Testis (tissue), 2 donors: ENCODE data around the gene SVIP.

Experiments used
- CTCF ChIP-seq, 3 experiments: fragments of 450-650 bp in 2 of 3; fragments of 200-600 bp in 1 of 3; sonication (generic) in 1 of 3; IDR thresholded peaks; one replicate each; pipeline ENCODE4 v1.5.1; 2016 to 2019; ENCODE audit warnings: antibody characterized with exemption in 3 of 3, mild to moderate bottlenecking in 2 of 3, moderate library complexity in 1 of 3
- POLR2A ChIP-seq: fragments of 450-650 bp; IDR thresholded peaks from one replicate; pipeline ENCODE4 v1.6.1; 2017; ENCODE audit warnings: antibody characterized with exemption, mild to moderate bottlenecking, moderate library complexity

GRCh38 chr11:22860241-22860640 lies 30.6 kb upstream of the SVIP start, which contains the start of gene CCDC179:
- TF ChIP-seq CTCF (IDR thresholded peaks at IDR 0.05), result no peak
- no peak for TF ChIP-seq POLR2A
